ENCODE measurements around the gene CRACR2B. TPM values are rescaled to one million over a fixed set of nuclear protein-coding genes. Genes with fewer than 3 reads are reported as not detected.
A peak's percentile ranks its signal among the peaks of the same experiment; 100 is the strongest.

CRACR2B gene
- total and polyA plus RNA-seq, 2 of the 13 experiments (the other 11 are each of a cell fraction or from before 2014, with no cell fraction given): 14.9 to 21.0 TPM

DNA sequence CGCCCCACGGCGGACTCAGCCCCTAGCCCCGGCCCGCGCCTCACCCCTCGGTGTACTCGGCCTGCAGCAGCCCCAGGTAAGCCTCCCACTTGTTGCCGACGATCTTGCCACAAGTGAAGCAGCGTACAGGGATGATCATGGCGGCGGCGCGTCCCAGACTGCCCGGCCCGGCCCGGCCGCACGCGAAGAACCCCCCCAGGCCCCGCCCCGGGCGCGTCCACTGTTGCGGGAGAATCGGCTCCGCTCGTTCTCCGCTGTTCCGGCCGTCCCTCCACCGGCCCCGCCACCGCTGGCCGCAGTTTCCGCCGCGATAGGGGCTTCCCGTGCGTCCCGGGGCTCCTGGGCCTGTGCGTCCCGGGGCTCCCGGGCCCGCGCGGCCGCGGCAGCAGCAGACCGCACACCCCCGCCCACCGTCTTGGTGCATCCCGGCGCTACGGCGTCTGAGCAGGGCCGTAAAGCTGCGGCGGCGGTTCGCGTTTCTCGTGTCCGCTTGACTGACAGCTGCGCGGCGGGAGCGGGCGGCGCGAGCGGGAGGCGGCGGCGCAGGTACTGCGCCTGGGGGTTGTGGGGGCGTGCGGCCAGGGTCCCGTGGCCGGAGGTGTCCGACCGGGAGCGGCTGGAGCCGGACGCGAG is 14.8 kb downstream of the CRACR2B start, which contains the start of the genes POLR2L and TSPAN4 (continued):
- TF ChIP-seq, protein P1, sequence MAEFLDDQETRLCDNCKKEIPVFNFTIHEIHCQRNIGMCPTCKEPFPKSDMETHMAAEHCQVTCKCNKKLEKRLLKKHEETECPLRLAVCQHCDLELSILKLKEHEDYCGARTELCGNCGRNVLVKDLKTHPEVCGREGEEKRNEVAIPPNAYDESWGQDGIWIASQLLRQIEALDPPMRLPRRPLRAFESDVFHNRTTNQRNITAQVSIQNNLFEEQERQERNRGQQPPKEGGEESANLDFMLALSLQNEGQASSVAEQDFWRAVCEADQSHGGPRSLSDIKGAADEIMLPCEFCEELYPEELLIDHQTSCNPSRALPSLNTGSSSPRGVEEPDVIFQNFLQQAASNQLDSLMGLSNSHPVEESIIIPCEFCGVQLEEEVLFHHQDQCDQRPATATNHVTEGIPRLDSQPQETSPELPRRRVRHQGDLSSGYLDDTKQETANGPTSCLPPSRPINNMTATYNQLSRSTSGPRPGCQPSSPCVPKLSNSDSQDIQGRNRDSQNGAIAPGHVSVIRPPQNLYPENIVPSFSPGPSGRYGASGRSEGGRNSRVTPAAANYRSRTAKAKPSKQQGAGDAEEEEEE (CRISPR knock-in tag; IDR thresholded peaks at IDR 0.05; ENCODE audit: borderline replicate concordance): no peak
- TF ChIP-seq ZMYM3 (CRISPR knock-in tag; IDR thresholded peaks at IDR 0.05) (no peak), ELF3 (CRISPR knock-in tag; IDR thresholded peaks at IDR 0.05) (peak; percentile 52; the same call in 1 of the 2 replicates), JUNB (CRISPR knock-in tag; IDR thresholded peaks at IDR 0.05; ENCODE audit: borderline replicate concordance) (no peak), RFXAP (CRISPR knock-in tag; IDR thresholded peaks at IDR 0.05; ENCODE audit: borderline replicate concordance) (0 out of 2 replicates have a peak, but pooled peaks have one; percentile 10), ZNF260 (CRISPR knock-in tag; IDR thresholded peaks at IDR 0.05; ENCODE audit: borderline replicate concordance, low read depth) (no peak), RBM22 (optimal IDR thresholded peaks at IDR 0.05; ENCODE audit: low read length) (peak; percentile 54), ZNF3 (CRISPR knock-in tag; IDR thresholded peaks at IDR 0.05) (no peak), ZNF234 (CRISPR knock-in tag; conservative IDR thresholded peaks at IDR 0.05) (no peak), CBX2 (IDR thresholded peaks at IDR 0.05; ENCODE audit: low read depth, low read length) (no peak), CBX2 (CRISPR knock-in tag; IDR thresholded peaks at IDR 0.05; ENCODE audit: low read depth) (no peak), ZNF205 (CRISPR knock-in tag; IDR thresholded peaks at IDR 0.05) (peak; percentile 26; the same call in 1 of the 2 replicates), SMARCE1 (IDR thresholded peaks at IDR 0.05; ENCODE audit: borderline replicate concordance) (no peak), NR2C2 (CRISPR knock-in tag; IDR thresholded peaks at IDR 0.05; ENCODE audit: borderline replicate concordance) (peak; percentile 41; the same call in 1 of the 2 replicates), TP53 (CRISPR knock-in tag; conservative IDR thresholded peaks at IDR 0.05) (no peak; the same call in 1 of the 2 replicates), JUN (CRISPR knock-in tag; IDR thresholded peaks at IDR 0.05) (0 out of 2 replicates have a peak, but pooled peaks have one; percentile 26), ZNF775 (CRISPR knock-in tag; IDR thresholded peaks at IDR 0.05; ENCODE audit: borderline replicate concordance) (no peak), ZNF607 (CRISPR knock-in tag; IDR thresholded peaks at IDR 0.05; ENCODE audit: borderline replicate concordance) (0 out of 2 replicates have a peak, but pooled peaks have one; percentile 57), ZNF225 (CRISPR knock-in tag; IDR thresholded peaks at IDR 0.05) (no peak), ZNF790 (CRISPR knock-in tag; IDR thresholded peaks at IDR 0.05; ENCODE audit: borderline replicate concordance) (peak; percentile 67; the same call in 1 of the 2 replicates), RFX3 (CRISPR knock-in tag; IDR thresholded peaks at IDR 0.05) (no peak)
- TF ChIP-seq, protein P2, sequence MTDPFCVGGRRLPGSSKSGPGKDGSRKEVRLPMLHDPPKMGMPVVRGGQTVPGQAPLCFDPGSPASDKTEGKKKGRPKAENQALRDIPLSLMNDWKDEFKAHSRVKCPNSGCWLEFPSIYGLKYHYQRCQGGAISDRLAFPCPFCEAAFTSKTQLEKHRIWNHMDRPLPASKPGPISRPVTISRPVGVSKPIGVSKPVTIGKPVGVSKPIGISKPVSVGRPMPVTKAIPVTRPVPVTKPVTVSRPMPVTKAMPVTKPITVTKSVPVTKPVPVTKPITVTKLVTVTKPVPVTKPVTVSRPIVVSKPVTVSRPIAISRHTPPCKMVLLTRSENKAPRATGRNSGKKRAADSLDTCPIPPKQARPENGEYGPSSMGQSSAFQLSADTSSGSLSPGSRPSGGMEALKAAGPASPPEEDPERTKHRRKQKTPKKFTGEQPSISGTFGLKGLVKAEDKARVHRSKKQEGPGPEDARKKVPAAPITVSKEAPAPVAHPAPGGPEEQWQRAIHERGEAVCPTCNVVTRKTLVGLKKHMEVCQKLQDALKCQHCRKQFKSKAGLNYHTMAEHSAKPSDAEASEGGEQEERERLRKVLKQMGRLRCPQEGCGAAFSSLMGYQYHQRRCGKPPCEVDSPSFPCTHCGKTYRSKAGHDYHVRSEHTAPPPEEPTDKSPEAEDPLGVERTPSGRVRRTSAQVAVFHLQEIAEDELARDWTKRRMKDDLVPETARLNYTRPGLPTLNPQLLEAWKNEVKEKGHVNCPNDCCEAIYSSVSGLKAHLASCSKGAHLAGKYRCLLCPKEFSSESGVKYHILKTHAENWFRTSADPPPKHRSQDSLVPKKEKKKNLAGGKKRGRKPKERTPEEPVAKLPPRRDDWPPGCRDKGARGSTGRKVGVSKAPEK (CRISPR knock-in tag; IDR thresholded peaks at IDR 0.05; ENCODE audit: borderline replicate concordance): no peak
- TF ChIP-seq, protein P3, sequence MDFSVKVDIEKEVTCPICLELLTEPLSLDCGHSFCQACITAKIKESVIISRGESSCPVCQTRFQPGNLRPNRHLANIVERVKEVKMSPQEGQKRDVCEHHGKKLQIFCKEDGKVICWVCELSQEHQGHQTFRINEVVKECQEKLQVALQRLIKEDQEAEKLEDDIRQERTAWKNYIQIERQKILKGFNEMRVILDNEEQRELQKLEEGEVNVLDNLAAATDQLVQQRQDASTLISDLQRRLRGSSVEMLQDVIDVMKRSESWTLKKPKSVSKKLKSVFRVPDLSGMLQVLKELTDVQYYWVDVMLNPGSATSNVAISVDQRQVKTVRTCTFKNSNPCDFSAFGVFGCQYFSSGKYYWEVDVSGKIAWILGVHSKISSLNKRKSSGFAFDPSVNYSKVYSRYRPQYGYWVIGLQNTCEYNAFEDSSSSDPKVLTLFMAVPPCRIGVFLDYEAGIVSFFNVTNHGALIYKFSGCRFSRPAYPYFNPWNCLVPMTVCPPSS (IDR thresholded peaks at IDR 0.05): no peak
- TF ChIP-seq, protein P4, sequence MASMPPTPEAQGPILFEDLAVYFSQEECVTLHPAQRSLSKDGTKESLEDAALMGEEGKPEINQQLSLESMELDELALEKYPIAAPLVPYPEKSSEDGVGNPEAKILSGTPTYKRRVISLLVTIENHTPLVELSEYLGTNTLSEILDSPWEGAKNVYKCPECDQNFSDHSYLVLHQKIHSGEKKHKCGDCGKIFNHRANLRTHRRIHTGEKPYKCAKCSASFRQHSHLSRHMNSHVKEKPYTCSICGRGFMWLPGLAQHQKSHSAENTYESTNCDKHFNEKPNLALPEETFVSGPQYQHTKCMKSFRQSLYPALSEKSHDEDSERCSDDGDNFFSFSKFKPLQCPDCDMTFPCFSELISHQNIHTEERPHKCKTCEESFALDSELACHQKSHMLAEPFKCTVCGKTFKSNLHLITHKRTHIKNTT (CRISPR knock-in tag; IDR thresholded peaks at IDR 0.05): no peak

Measured in HepG2 (cell line).